ENCODE measurements around the gene URB2. TPM values are rescaled to one million over a fixed set of nuclear protein-coding genes. Genes with fewer than 3 reads are reported as not detected.
"Not testable (repeated sequence)": the region's sequence is repeated elsewhere in the genome, so short reads cannot be mapped to it uniquely, and the experiment has no call there.

URB2 gene
- total RNA-seq, 1 experiment from 2014 or later = 19.7 TPM

DNA sequence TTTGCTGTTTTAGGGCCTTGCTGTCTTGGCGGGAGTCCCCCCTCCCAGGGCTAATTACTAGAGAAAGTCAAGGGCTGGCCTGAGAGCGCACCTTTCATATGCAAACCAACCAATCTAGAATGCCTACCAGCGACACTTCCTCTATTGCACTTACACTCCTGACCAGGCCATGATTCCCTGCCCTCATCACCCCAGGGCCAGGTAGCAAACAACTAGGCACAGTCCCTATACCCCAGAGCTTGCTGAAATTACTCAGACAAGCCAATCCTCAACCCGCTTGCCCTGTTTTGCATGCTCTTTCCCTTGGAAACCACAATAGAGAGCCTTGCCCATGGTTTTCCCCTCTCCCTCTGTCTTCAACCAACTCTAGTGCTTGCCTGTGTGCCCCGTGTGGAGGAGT, 70.3 kb downstream of the URB2 start:
- H3K36me3 Mint-ChIP-seq (ENCODE audit: insufficient read depth, unreplicated experiment) = no peaks in the 10 kb centered on the region
- Histone ChIP-seq H3K4me1 (no peaks in the 10 kb centered on the region), H3K36me3 (ENCODE audit: control insufficient read depth, insufficient read depth, low read length) (no peaks in the 10 kb centered on the region), H3K9me3 (no peaks in the 10 kb centered on the region), H3K27me3 (replicated peaks; ENCODE audit: control insufficient read depth, insufficient read depth, low read length) (no peaks in the 10 kb centered on the region), H3K4me3 (ENCODE audit: low read depth, low read length) (no peak overlapping the region)
- no peak for DNase-seq
- H3K9me3 Mint-ChIP-seq (ENCODE audit: unreplicated experiment) = no peaks in the 10 kb centered on the region
- H3K4me1 Mint-ChIP-seq (ENCODE audit: low read depth, unreplicated experiment) = no peaks in the 10 kb centered on the region
- ChIA-PET CTCF (no interaction called here), POLR2A (no interaction called here)
- no peak overlapping the region for H3K27ac Mint-ChIP-seq (ENCODE audit: unreplicated experiment)
- intact Hi-C loops (cut with micrococcal nuclease; ENCODE audit: unreplicated experiment) = no loop called here
- TF ChIP-seq, protein P1, sequence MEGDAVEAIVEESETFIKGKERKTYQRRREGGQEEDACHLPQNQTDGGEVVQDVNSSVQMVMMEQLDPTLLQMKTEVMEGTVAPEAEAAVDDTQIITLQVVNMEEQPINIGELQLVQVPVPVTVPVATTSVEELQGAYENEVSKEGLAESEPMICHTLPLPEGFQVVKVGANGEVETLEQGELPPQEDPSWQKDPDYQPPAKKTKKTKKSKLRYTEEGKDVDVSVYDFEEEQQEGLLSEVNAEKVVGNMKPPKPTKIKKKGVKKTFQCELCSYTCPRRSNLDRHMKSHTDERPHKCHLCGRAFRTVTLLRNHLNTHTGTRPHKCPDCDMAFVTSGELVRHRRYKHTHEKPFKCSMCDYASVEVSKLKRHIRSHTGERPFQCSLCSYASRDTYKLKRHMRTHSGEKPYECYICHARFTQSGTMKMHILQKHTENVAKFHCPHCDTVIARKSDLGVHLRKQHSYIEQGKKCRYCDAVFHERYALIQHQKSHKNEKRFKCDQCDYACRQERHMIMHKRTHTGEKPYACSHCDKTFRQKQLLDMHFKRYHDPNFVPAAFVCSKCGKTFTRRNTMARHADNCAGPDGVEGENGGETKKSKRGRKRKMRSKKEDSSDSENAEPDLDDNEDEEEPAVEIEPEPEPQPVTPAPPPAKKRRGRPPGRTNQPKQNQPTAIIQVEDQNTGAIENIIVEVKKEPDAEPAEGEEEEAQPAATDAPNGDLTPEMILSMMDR (IDR thresholded peaks at IDR 0.05; ENCODE audit: insufficient read depth in 1 of 2, low read depth in 1 of 2, low read length in 1 of 2, severe bottlenecking in 1 of 2, unreplicated experiment in 1 of 2) = no peak
- no TSS peak for BruUV-seq (replicated peaks)
- no peaks in the 10 kb centered on the region for H3K27me3 Mint-ChIP-seq (ENCODE audit: insufficient read depth, unreplicated experiment)
- no peak overlapping the region for H3K4me3 Mint-ChIP-seq (ENCODE audit: unreplicated experiment)

DNA sequence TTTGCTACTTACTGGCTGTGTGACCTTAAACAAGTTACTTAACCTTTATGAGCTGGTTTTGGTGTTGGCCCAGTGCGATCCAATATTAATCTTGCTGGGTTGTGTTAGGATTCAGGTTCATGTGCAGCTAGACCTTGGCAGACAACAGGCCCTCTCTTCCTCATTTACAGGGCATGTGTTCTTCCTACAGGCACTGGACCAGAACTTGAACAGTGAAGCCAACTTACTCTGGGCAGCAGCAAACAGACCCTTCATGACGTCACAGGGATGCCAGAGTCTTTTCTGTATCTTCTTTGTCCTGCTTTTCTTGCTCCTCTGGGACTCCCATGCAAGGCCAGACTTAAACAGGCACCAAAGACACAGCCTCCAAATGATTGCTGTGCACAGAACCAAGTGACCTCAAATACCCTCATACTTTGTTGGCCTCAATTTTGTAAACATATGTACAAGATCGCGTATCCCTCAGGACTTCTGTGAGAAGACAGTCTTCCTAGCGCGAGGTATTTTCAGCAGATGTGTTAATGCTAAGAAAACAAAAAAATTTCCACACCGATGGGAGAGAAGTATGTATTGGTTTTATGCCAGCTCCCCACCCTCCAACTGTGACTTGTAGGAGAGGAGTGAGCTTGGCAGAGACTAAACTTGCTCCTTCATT, 73.7 kb downstream of the URB2 start:
- no TSS peak for BruUV-seq (replicated peaks)
- H3K9me3 Mint-ChIP-seq (ENCODE audit: unreplicated experiment) = no peaks in the 10 kb centered on the region
- H3K4me1 Mint-ChIP-seq (ENCODE audit: low read depth, unreplicated experiment) = no peaks in the 10 kb centered on the region
- TF ChIP-seq, protein P1 (IDR thresholded peaks at IDR 0.05; ENCODE audit: insufficient read depth in 1 of 2, low read depth in 1 of 2, low read length in 1 of 2, severe bottlenecking in 1 of 2, unreplicated experiment in 1 of 2) = no peak
- no peak overlapping the region for H3K4me3 Mint-ChIP-seq (ENCODE audit: unreplicated experiment)
- Histone ChIP-seq H3K4me3 (ENCODE audit: low read depth, low read length) (no peak overlapping the region), H3K27me3 (replicated peaks; ENCODE audit: control insufficient read depth, insufficient read depth, low read length) (no peaks in the 10 kb centered on the region), H3K9me3 (no peaks in the 10 kb centered on the region), H3K4me1 (no peaks in the 10 kb centered on the region), H3K36me3 (ENCODE audit: control insufficient read depth, insufficient read depth, low read length) (no peaks in the 10 kb centered on the region)
- no peaks in the 10 kb centered on the region for H3K27me3 Mint-ChIP-seq (ENCODE audit: insufficient read depth, unreplicated experiment)
- intact Hi-C loops (cut with micrococcal nuclease; ENCODE audit: unreplicated experiment) = no loop called here
- H3K36me3 Mint-ChIP-seq (ENCODE audit: insufficient read depth, unreplicated experiment) = no peaks in the 10 kb centered on the region
- ChIA-PET CTCF (no interaction called here), POLR2A (no interaction called here)
- no peak for DNase-seq
- no peak overlapping the region for H3K27ac Mint-ChIP-seq (ENCODE audit: unreplicated experiment)

DNA sequence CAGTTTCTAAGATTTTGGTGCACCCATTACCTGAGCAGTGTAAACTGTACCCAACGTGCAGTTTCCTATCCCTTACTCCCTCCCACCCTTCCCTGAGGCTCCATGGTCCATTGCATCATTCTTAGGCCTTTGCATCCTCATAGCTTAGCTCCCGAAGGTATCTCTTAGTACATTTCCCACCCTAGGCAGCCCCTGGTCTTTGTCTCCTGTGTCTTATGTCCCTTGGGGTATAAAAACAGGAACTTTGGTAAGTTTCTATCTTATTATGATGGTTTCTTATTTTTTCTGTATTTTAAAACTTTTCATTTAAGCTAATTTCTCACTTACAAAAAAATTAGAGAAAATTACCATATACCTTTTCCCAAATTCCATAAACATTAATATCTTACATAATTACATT, 78.1 kb downstream of the URB2 start:
- H3K36me3 Mint-ChIP-seq (ENCODE audit: insufficient read depth, unreplicated experiment) = no peaks in the 10 kb centered on the region
- H3K27ac Mint-ChIP-seq (ENCODE audit: unreplicated experiment) = no peak overlapping the region
- no peak for DNase-seq
- intact Hi-C loops (cut with micrococcal nuclease; ENCODE audit: unreplicated experiment) = no loop called here
- Histone ChIP-seq H3K9me3 (peaks cover 13% of the 10 kb centered on the region), H3K36me3 (ENCODE audit: control insufficient read depth, insufficient read depth, low read length) (no peaks in the 10 kb centered on the region), H3K27me3 (replicated peaks; ENCODE audit: control insufficient read depth, insufficient read depth, low read length) (no peaks in the 10 kb centered on the region), H3K4me1 (no peaks in the 10 kb centered on the region), H3K4me3 (ENCODE audit: low read depth, low read length) (no peak overlapping the region)
- no peaks in the 10 kb centered on the region for H3K4me1 Mint-ChIP-seq (ENCODE audit: low read depth, unreplicated experiment)
- no peak overlapping the region for H3K4me3 Mint-ChIP-seq (ENCODE audit: unreplicated experiment)
- ChIA-PET POLR2A (no interaction called here), CTCF (no interaction called here)
- H3K27me3 Mint-ChIP-seq (ENCODE audit: insufficient read depth, unreplicated experiment) = no peaks in the 10 kb centered on the region
- peaks cover 26% of the 10 kb centered on the region for H3K9me3 Mint-ChIP-seq (ENCODE audit: unreplicated experiment)
- TF ChIP-seq, protein P1 (IDR thresholded peaks at IDR 0.05; ENCODE audit: insufficient read depth in 1 of 2, low read depth in 1 of 2, low read length in 1 of 2, severe bottlenecking in 1 of 2, unreplicated experiment in 1 of 2) = no peak
- no TSS peak for BruUV-seq (replicated peaks)

DNA sequence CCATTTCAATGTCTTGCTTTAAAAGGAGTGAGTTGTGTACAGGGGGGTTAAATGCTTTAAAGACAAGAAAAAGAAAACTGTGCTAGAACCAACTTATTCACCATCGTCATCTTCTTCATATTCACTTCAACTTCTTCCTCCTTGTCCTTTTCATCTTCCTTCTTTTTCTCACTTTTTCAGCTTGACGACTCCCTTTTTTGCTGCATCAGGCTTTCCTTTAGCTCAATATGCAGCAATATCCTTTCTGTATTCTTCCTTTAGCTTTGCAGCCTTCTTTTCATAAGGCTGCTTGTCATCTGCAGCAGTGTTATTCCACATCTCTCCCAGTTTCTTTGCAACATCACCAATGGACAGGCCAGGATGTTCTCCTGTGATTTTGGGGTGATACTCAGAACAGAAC, 79.1 kb downstream of the URB2 start:
- H3K27me3 ChIP-seq (replicated peaks; ENCODE audit: control insufficient read depth, insufficient read depth, low read length); POLR2A ChIA-PET; CTCF ChIA-PET; H3K4me3 Mint-ChIP-seq (ENCODE audit: unreplicated experiment); H3K27me3 Mint-ChIP-seq (ENCODE audit: insufficient read depth, unreplicated experiment); H3K4me1 Mint-ChIP-seq (ENCODE audit: low read depth, unreplicated experiment); intact Hi-C loops (cut with micrococcal nuclease; ENCODE audit: unreplicated experiment); H3K27ac Mint-ChIP-seq (ENCODE audit: unreplicated experiment); H3K36me3 ChIP-seq (ENCODE audit: control insufficient read depth, insufficient read depth, low read length); H3K4me3 ChIP-seq (ENCODE audit: low read depth, low read length); BruUV-seq (replicated peaks); H3K36me3 Mint-ChIP-seq (ENCODE audit: insufficient read depth, unreplicated experiment); DNase-seq; H3K4me1 ChIP-seq: not testable (repeated sequence)
- H3K9me3 ChIP-seq = peaks cover 13% of the 10 kb centered on the region
- H3K9me3 Mint-ChIP-seq (ENCODE audit: unreplicated experiment) = peaks cover 26% of the 10 kb centered on the region

DNA sequence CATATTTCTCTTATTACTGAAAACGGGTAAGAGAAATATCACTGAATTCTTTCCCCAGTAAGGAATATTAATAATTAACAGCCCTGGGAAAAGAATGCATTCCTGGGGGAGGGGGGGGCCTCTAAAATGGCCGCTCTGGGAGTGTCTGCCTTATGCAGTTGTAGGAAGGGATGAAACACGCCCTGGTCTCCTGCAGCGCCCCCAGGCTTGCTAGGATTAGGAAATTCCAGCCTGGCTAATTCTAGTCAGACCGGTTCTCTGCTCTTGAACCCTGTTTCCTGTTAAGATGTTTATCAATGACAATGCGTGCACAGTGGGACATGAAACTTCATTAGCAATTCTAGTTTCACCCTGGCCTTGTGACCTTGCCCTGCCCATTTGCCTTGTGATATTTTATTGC, 81.1 kb downstream of the URB2 start:
- H3K36me3 Mint-ChIP-seq (ENCODE audit: insufficient read depth, unreplicated experiment); H3K27me3 Mint-ChIP-seq (ENCODE audit: insufficient read depth, unreplicated experiment); POLR2A ChIA-PET; H3K36me3 ChIP-seq (ENCODE audit: control insufficient read depth, insufficient read depth, low read length); H3K27me3 ChIP-seq (replicated peaks; ENCODE audit: control insufficient read depth, insufficient read depth, low read length); H3K4me3 Mint-ChIP-seq (ENCODE audit: unreplicated experiment); BruUV-seq (replicated peaks); H3K4me1 Mint-ChIP-seq (ENCODE audit: low read depth, unreplicated experiment); H3K4me1 ChIP-seq; H3K4me3 ChIP-seq (ENCODE audit: low read depth, low read length); CTCF ChIA-PET; intact Hi-C loops (cut with micrococcal nuclease; ENCODE audit: unreplicated experiment); H3K27ac Mint-ChIP-seq (ENCODE audit: unreplicated experiment): not testable (repeated sequence)
- peaks cover 26% of the 10 kb centered on the region for H3K9me3 Mint-ChIP-seq (ENCODE audit: unreplicated experiment)
- H3K9me3 ChIP-seq = peaks cover 13% of the 10 kb centered on the region
- DNase-seq = peak; percentile 51 to 53
